Activated gamma-delta T cell treated with Interleukin-2 at 50 U/mL for 16 hours (primary cell): Measurements from ENCODE around the gene TNFRSF25.
"Not testable (repeated sequence)": the region's sequence is repeated elsewhere in the genome, so short reads cannot be mapped to it uniquely, and the experiment has no call there.

Source experiments
- DNase-seq: peaks from one replicate; pipeline ENCODE4 v3.0.0-alpha.2; 2020

The TNFRSF25 gene

DNA sequence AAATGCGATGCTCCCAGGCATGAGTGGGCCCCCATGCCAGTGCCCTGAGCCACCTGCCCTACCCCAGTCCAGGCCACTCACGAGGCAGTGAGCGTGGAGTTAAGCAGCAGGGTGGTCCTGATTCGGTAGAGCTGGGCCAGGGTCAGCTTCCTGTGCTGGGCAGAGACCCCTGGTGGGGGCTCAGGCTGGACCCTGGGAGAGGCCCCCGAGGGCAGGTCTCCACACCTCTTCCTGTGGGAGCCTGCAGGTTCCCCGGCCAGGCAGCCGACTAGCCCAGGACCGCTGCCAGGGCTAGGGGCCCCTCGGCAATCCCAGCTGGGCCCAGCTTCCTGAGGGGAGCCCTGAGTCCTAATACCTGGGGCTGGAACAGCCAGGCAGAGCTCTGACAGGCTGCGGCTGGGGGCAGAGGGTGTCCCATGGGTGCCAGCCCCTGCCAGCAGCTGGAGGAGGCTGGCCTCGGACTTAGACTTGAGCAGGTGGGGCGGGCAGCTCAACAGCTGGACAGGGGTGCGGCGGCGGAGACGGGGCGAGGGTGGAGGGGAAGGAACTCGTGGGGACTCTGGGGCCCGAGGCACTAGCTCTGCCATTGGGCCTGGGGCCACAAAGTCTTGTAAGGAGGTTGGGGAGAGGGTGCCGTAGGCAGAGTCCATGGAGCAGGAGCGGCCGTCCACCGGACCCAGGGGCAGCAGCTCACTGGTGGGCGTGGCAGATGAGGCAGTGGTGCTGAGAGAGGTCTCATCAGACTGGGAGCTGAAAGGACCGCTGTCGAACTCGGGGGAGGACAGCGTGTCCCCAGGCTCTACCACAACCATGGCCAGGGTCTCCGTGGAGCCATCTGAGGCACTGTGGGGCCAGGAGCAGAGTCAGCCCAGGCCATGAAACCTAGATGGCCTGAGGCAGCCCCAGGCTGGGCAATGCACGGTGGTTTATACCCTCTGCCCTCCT, 2.0 kb upstream of the TNFRSF25 start:
- no peak for DNase-seq

DNA sequence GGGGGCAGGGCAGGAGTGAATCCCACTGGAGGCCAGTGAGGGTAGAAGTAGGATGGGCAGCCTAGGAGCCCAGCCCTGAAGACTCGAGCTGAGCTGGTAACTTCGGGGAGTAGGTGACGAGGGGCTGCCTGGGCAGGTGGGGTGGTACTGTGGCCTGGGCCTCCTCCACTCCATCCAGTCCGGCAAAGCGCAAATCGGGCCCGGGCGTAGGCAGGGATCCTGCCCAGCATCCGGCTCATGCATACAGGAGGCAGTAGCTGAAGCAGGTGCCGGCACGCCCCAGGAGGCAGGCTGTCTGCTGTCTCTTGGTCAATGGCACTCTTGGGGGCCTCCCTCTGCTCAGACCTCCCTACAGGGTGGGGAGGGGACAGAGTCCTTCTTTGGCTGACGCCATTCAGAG, 1.3 kb upstream of the TNFRSF25 start:
- no peak for DNase-seq

DNA sequence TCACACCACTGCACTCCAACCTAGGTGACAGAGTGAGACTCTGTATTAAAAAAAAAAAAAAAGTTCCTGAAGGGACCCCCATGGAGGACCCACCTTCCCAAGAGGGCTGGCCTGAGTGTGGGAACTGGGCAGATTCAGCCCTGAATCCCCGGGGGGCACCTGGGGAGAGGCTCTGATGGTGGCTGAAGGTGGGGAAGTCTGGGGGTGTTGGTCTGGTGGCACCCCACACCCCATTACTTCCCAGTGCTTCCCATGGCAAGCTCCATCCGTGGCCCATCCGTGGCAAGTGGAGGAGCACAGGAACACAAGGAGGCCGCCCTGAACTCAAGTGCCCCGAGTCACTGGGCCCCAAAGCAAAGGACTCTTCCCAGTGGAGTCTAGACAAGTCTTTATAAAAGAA, 778 bp upstream of the TNFRSF25 start:
- no peak for DNase-seq

- DNase-seq: peak; percentile 41
Observed at GRCh38 chr1:6465461-6466005, 440 bp downstream of the TNFRSF25 start.

GRCh38 chr1:6464915-6465314, 1.1 kb downstream of the TNFRSF25 start:
- no peak for DNase-seq

DNA sequence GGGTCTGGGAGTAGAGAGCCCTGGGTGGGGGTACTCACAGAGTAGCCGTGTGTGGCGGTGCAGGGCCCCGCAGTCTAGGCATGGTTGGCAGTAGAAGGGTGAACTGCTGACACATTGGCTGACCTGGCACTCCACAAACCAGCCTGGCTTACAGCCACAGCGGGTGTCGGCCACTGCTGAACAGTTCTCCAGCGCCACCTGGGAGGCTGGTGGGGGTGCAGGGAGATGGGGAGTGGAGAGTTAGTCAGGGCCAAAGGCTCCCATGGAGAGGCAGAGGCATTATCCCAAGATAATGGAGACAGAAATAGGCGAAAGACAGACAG, 1.5 kb downstream of the TNFRSF25 start:
- DNase-seq: no peak

DNA sequence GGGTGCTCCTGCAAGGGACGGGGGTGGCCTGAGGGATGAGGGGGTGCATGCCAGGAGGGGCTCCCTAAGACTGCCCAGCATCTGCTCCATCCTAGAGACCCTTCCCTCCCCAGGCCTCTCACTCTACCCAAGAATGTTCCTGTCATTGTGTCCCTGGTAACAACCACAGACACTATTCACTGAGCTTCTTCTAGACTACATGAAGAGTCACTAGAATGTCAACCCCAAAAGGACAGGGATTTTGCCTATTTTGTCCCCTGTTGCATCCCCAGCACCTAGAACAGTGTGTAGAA, 2.9 kb downstream of the TNFRSF25 start:
- DNase-seq: no peak

DNA sequence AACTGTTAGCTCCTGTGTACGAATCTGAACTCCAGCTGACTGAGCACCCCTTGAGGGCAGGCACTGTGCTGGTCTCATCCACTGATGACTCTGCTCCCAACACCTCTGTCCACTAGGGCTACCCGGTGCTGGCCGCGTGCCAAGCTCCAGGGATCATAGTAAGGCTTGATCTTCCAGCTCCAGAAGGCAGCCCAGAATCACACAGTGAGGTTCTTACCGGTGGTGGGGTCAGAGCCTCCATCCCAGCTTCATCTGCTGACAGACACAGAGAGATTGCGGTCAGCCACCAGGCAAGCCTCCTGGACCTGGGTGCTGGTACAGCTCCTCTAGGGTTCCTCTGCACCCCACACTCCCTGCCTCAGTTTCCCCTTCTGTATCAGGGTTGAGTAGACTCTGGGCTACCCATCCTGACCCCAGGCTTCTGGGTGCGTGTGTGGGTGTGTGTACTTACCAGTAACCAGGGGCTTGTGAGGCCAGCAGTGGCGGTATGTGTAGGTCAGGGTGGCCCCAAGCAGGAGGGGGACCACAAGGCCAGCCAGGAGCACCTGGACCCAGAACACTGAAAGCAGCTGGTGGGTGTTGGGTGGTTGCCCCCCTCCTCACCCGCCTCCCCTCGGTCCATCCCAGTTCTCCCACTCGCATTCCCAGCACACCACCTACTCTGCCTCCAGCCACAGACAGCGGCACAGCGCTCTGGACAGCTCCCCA, 3.4 kb downstream of the TNFRSF25 start:
- no peak for DNase-seq

DNA sequence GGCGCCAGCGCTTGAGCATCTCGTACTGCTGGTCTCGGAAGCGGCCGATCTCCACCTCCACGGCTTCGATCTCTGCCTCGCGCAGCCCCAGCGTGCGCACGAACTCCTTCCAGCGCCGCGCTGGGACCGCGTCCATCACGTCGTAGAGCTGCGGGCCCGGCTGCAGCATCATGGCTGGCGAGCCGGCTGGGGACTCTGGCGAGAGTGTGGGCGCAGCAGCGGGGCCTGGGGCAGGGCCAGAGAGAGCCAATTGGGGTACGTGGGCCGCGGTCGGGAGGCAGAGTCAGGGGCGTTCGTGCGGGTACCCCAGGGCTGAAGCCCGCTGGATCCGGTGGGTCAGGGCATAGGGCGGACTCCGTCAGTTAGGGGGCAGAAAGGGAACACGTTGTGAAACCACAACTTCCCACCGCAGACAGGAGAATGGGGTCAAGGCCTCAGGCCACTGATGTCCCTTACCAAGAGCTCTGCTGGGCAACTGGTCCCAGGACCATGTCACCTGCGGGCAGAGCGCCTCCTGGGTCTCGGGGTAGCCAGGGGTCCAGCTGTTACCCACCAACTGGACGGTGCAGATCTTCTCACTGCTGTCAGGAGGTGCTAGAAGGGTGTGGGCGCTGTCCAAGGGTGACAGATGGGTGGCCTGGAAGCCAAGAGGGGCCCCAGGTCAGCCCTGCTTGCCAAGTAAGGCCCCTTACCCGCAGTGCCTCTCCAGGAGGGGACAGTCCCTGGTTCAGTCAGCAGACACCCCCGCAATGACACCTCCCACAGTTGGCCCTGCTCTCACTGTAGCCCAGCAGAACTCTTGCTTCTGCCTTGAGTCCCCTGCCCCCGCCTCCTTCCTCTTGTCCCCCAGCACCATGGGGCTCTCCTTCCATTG, 4.2 kb downstream of the TNFRSF25 start:
- no peak for DNase-seq

- DNase-seq: no peak
Observed at GRCh38 chr1:6461051-6461530, 4.9 kb downstream of the TNFRSF25 start.

- DNase-seq: peak; percentile 90
Observed at GRCh38 chr1:6460301-6461050, 5.5 kb downstream of the TNFRSF25 start.

DNA sequence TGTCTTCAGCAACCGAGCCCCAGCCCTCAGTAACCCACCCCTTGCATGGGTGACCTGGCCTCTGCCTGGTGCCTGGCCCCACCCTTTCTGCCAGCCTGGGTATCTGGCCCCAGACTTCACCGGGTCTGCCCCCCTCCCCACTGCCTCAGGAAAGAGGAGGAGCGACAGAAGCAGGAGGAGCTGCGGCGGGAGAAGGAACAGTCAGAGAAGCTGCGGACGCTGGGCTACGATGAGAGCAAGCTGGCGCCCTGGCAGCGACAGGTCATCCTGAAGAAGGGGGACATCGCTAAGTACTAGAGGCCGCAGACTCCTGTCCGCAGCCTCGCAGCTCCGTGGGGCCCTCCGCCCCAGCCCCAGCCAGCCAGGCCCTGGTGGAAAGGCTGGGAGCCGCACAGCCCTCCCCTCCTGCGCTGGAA, 6.1 kb downstream of the TNFRSF25 start:
- peak; percentile 57 for DNase-seq

DNA sequence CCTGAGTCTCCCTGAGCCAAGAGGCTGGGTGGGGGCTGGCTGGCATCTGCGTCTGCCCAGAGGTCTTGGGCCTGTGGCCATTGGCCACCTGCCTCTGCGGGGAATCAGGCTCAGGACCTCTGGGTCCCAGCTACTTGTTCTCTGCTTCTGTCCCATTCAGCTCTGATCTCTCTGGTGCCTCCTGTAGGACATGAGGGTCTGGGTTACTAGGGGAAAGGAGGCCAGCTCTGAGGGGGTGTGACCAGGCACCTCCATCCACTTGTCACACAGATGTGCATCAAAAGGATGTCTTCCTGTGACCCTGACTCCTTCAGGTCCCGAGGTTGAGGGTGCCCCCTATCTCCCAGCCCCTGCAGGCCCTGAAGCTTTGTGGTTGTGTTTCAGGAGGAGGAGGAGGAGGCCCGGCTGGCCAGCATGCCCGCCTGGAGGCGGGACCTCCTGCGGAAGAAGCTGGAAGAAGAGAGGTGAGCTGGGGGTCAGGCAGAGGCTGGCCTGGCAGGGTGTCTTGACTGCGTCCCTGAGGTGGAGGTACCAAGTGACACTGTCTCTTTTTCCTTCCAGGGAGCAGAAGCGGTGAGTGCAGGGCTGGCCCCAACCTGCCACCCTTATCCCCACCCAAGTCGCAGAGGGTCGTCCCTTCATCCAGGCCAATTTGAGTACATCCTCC, 9.0 kb downstream of the TNFRSF25 start:
- DNase-seq: no peak

DNA sequence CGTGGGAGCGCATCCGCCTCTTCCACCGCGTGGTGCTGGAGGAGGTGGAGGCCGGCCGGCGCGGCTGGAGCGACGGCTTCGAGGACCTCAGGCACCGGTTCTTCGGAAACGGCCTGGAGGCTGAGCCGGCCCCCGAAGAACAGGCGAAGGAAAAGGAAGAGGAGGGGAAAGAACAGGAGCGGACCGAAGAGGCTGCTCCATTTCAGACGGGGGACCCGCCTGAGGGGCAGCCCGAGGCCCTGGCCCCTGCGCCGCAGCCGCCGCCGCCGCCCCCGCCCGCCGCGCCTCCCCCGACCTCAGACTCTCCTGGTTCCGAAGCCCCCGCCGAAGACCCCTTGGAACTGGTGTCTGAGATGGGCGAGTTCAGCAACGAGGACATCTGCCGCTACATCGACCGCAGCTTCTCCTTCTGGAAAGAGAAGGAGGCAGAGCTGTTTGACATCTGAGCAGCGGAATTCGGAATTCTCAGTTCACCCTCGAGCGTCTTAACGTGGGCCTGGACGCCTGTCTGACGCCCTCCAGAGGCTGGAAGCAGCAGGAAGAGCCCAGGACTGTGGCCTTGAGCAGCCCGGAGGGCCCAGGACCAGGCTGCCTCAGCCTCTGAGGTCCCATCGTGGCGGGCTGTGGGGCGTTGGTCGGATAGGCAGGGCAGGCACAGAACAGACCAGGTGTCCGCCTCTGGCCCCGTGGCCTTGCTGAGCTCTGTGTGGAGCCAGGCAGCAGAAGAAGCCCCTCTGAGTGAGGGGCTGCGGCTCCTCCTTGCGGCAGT, 10.0 kb downstream of the TNFRSF25 start:
- not testable (repeated sequence) for DNase-seq

- DNase-seq: no peak
Observed at GRCh38 chr1:6454856-6455751, 10.9 kb downstream of the TNFRSF25 start.

DNA sequence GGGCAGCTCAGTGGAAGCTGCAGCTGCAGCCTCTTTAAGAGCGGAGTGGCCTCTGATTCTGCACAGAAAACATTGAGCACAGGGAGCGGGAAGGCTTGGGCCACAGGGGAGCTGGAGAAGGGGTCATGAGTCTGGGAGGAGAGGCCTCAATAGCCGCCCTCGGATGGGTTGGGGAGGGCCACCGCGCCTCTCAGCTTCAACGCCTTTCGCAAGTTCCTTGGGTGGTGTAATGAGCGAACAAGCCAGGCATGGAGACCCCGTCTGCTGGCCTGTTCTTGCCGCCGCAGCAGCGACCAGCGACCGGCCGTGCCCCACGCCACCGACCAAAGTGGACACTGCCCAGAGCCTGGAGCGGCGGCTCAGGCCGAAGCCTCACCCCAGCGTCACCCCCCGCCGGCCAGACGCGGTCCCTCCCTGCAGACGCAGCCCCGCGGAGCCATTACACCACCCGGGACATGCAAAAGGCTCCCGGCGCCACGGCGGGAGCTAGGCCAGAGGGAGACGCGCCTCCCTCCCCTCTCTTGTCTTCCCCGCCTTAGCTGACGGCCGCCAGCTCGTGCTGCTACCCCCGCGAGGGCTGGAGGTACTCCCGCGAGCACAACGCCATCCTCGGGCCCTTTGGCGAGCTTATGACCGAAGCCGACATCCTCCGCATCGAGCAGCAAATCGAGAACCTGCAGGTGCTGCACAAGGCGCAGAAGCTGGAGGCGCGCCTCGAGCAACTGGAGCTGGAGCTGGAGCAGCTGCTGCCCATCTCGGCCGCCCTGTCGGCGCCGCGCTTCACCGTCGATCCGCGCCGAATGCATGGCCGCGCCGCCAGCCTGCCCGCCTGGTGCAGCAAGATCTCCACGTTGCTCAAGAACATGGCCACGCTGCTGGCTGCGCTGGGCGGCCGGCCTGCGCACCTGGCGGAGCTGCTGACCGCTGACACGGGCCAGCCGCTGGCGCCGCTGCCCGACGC, 11.8 kb downstream of the TNFRSF25 start:
- not testable (repeated sequence) for DNase-seq

DNA sequence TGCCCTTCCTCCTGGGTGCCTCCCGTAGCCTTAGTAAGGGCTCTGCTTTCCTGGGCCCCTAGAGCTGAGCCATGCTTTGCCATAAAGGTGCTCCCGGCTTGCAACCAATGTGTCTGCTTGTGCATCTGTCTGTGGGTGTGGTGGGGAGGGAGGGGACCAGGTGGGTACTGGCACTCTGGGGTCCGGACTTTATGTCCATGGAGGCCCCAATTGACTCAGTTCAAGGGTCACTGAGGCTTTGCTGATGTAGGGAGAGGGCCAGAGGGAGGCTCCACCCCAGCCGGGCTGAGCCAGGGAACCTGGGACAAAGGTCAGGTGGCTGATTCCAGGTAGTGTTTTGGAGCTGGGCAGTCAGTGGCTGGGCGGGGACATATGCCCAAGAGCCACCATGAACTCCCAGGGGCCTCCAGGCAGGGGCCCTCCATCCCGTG, 15.0 kb downstream of the TNFRSF25 start:
- no peak for DNase-seq

- DNase-seq: not testable (repeated sequence)
Observed at GRCh38 chr1:6450486-6450885, 15.5 kb downstream of the TNFRSF25 start.
